K562 (cell line): ENCODE results near the gene DCST1. TPM values are rescaled to one million over a fixed set of nuclear protein-coding genes. Genes with fewer than 3 reads are reported as not detected.

Source experiments
- CREB1 ChIP-seq, 2 experiments: sonication (generic) in 1 of 2; formaldehyde crosslinking in 1 of 2; IDR thresholded peaks; 2 replicates each; pipeline versions ENCODE4 v1.6.1 to v1.8.0; 2012 to 2022; ENCODE audit warnings: inconsistent platforms in 1 of 2, mild to moderate bottlenecking in 1 of 2, missing genetic modification reagents in 1 of 2, moderate library complexity in 1 of 2
- CTBP1 ChIP-seq: fragments of 450-650 bp; IDR thresholded peaks from 2 replicates; pipeline ENCODE4 v1.6.1; 2016; ENCODE audit warnings: borderline replicate concordance
- HNRNPLL ChIP-seq: fragments of 200-400 bp; formaldehyde crosslinking; IDR thresholded peaks from 2 replicates; pipeline ENCODE4 v1.6.1; 2017; ENCODE audit warnings: low read length, low read depth, mild to moderate bottlenecking; ENCODE audit not compliant: poor library complexity, severe bottlenecking
- MYC ChIP-seq, 2 experiments: fragments of 250-450 bp in 1 of 2; sonication (Bioruptor Pico) in 1 of 2; IDR thresholded peaks; 2 replicates each; pipeline versions ENCODE4 v1.5.1 to v1.6.1; 2012 to 2021; ENCODE audit warnings: low read depth in 2 of 2, borderline replicate concordance in 1 of 2, improper control_type of control experiment in 1 of 2, low read length in 1 of 2, mild to moderate bottlenecking in 1 of 2, moderate library complexity in 1 of 2
- RAD21 ChIP-seq, 2 experiments: fragments of 250-450 bp in 1 of 2; fragments of 450-650 bp in 1 of 2; sonication (Bioruptor Pico) in 1 of 2; formaldehyde crosslinking in 1 of 2; IDR thresholded peaks in 1 of 2; conservative IDR thresholded peaks in 1 of 2; 2 replicates each; pipeline versions ENCODE4 v1.4.0 to v1.8.0; 2020 to 2022; ENCODE audit warnings: mild to moderate bottlenecking in 2 of 2, moderate library complexity in 1 of 2
- SMC3 ChIP-seq: conservative IDR thresholded peaks from 2 replicates; pipeline ENCODE4 v1.6.1; 2011; ENCODE audit warnings: low read depth, low read length, improper control_type of control experiment; ENCODE audit not compliant: insufficient read depth
- ZC3H8 ChIP-seq: fragments of 450-650 bp; IDR thresholded peaks from 2 replicates; pipeline ENCODE4 v1.6.1; 2017
- ZNF133 ChIP-seq: fragments of 250-450 bp; sonication (Bioruptor Pico); IDR thresholded peaks from 2 replicates; pipeline ENCODE4 v1.4.0; 2020; ENCODE audit warnings: mild to moderate bottlenecking
- ZNF347 ChIP-seq: fragments of 450-650 bp; formaldehyde crosslinking; IDR thresholded peaks from 2 replicates; pipeline ENCODE4 v1.4.0; 2020; ENCODE audit warnings: low read depth, mild to moderate bottlenecking, moderate library complexity
- polyA plus RNA-seq, 8 experiments: library from polyadenylated mRNA; depleted of rRNA in 4 of 8; stranded (reverse) in 5 of 8; unstranded in 3 of 8; fragments of >200 nt; fragmentation: Nextera tagmentation in 2 of 8; fragmentation: Illumina TruSeq in 1 of 8; extraction: Ambion mirVana in 2 of 8; extraction: Trizol in 1 of 8; gene quantifications; 2 replicates each; pipeline versions ENCODE4 v1.2.1 to v1.2.3, GENCODE V29; 2011 to 2014; ENCODE audit warnings: inconsistent platforms in 1 of 8, missing spikeins in 1 of 8
- total RNA-seq, 7 experiments: library from RNA; depleted of rRNA in 6 of 7; stranded (reverse); fragments of >200 nt in 6 of 7; fragmentation: Illumina TruSeq in 2 of 7; extraction: Trizol in 2 of 7; gene quantifications; 2 replicates each; pipeline versions ENCODE4 v1.2.1 to v1.2.3, GENCODE V29; 2011 to 2021; ENCODE audit warnings: low replicate concordance in 1 of 7
- TF ChIP-seq, protein P1 (sequence below): sonication (generic); formaldehyde crosslinking; IDR thresholded peaks from 2 replicates; pipeline ENCODE4 v1.9.0; 2022; ENCODE audit warnings: mild to moderate bottlenecking, missing genetic modification reagents
- TF ChIP-seq, protein P2 (sequence below): IDR thresholded peaks from 2 replicates; pipeline ENCODE4 v1.6.1; 2011; ENCODE audit warnings: borderline replicate concordance, low read depth, mild to moderate bottlenecking, moderate library complexity, low read length; ENCODE audit not compliant: insufficient read depth, poor library complexity, severe bottlenecking
- TF ChIP-seq, protein P3 (sequence below), 2 experiments: fragments of 450-650 bp; conservative IDR thresholded peaks; 2 replicates each; pipeline ENCODE4 v1.6.1; 2017; ENCODE audit warnings: mild to moderate bottlenecking in 2 of 2, moderate library complexity in 2 of 2
- TF ChIP-seq, protein P4 (sequence below), 3 experiments: fragments of 200-800 bp in 1 of 3; sonication (Bioruptor generic) in 1 of 3; sonication (generic) in 1 of 3; formaldehyde crosslinking in 1 of 3; IDR thresholded peaks; 2 replicates each; pipeline versions ENCODE4 v1.6.1 to v1.8.0; 2016 to 2022; ENCODE audit warnings: mild to moderate bottlenecking in 2 of 3, missing compliant biosample characterization in 2 of 3, missing genetic modification characterization in 2 of 3, missing genetic modification reagents in 1 of 3
- TF ChIP-seq, protein P5 (sequence below): conservative IDR thresholded peaks from 2 replicates; pipeline ENCODE4 v1.6.1; 2011; ENCODE audit warnings: low read depth, mild to moderate bottlenecking, low read length; ENCODE audit not compliant: control insufficient read depth
- TF ChIP-seq, protein P6 (sequence below): fragments of 200-800 bp; sonication (Bioruptor generic); IDR thresholded peaks from 2 replicates; pipeline ENCODE4 v1.6.1; 2017; ENCODE audit warnings: missing genetic modification characterization, missing compliant biosample characterization

The DCST1 gene
- total and polyA plus RNA-seq, 9 of the 15 experiments (the other 6 are each of a cell fraction or from before 2014, with no cell fraction given): not detected

DNA sequence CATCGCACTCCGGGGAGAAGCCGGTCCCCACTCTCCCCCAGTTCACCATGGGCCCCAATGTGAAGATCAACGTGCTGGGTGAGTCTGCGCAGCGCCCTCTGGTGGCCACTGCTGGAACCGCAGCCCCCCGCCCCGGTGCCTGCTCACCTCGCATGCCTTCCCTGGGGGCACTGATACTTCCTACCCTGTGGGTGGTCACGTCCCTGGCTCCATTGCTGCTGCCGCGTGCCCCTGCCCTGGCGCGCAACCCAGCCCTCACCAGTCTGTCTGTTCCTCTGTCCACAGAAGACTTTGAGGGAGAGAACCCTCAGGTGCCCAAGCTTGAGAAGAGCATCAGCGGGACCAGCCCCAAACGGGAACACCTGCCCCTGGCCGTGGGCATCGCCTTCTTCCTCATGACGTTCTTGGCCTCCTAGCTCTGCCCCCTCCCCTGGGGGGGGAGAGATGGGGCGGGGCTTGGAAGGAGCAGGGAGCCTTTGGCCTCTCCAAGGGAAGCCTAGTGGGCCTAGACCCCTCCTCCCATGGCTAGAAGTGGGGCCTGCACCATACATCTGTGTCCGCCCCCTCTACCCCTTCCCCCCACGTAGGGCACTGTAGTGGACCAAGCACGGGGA lies 52.6 kb downstream of the DCST1 start (continued):
- TF ChIP-seq, protein P1, sequence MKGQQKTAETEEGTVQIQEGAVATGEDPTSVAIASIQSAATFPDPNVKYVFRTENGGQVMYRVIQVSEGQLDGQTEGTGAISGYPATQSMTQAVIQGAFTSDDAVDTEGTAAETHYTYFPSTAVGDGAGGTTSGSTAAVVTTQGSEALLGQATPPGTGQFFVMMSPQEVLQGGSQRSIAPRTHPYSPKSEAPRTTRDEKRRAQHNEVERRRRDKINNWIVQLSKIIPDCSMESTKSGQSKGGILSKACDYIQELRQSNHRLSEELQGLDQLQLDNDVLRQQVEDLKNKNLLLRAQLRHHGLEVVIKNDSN (CRISPR knock-in tag): peak; percentile 28; the same call in 1 of the 2 replicates
- TF ChIP-seq, protein P2, sequence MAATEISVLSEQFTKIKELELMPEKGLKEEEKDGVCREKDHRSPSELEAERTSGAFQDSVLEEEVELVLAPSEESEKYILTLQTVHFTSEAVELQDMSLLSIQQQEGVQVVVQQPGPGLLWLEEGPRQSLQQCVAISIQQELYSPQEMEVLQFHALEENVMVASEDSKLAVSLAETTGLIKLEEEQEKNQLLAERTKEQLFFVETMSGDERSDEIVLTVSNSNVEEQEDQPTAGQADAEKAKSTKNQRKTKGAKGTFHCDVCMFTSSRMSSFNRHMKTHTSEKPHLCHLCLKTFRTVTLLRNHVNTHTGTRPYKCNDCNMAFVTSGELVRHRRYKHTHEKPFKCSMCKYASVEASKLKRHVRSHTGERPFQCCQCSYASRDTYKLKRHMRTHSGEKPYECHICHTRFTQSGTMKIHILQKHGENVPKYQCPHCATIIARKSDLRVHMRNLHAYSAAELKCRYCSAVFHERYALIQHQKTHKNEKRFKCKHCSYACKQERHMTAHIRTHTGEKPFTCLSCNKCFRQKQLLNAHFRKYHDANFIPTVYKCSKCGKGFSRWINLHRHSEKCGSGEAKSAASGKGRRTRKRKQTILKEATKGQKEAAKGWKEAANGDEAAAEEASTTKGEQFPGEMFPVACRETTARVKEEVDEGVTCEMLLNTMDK: peak; percentile 85
- TF ChIP-seq ZNF133 (CRISPR knock-in tag) (no peak), CREB1 (IDR thresholded peaks at IDR 0.05) (no peak), CREB1 (CRISPR knock-in tag; IDR thresholded peaks at IDR 0.05) (no peak), MYC (IDR thresholded peaks at IDR 0.05; ENCODE audit: low read depth, low read length) (peak; percentile 46; the same call in 1 of the 2 replicates), MYC (CRISPR knock-in tag; IDR thresholded peaks at IDR 0.05; ENCODE audit: borderline replicate concordance, low read depth) (no peak), ZNF347 (CRISPR knock-in tag) (no peak), ZC3H8 (no peak), HNRNPLL (no peak), SMC3 (peak; percentile 57), RAD21 (CRISPR knock-in tag; conservative IDR thresholded peaks at IDR 0.05 in 1 of 2, IDR thresholded peaks at IDR 0.05 in 1 of 2) (peak in 1 of 2 experiments; percentile 30; a peak in 1 of 4 replicates), CTBP1 (peak; percentile 18; the same call in 1 of the 2 replicates)
- TF ChIP-seq, protein P3, sequence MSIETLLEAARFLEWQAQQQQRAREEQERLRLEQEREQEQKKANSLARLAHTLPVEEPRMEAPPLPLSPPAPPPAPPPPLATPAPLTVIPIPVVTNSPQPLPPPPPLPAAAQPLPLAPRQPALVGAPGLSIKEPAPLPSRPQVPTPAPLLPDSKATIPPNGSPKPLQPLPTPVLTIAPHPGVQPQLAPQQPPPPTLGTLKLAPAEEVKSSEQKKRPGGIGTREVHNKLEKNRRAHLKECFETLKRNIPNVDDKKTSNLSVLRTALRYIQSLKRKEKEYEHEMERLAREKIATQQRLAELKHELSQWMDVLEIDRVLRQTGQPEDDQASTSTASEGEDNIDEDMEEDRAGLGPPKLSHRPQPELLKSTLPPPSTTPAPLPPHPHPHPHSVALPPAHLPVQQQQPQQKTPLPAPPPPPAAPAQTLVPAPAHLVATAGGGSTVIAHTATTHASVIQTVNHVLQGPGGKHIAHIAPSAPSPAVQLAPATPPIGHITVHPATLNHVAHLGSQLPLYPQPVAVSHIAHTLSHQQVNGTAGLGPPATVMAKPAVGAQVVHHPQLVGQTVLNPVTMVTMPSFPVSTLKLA (conservative IDR thresholded peaks at IDR 0.05): 0 out of 4 replicates have a peak, but pooled peaks of 1 of the 2 experiments have one; percentile 23
- TF ChIP-seq, protein P4, sequence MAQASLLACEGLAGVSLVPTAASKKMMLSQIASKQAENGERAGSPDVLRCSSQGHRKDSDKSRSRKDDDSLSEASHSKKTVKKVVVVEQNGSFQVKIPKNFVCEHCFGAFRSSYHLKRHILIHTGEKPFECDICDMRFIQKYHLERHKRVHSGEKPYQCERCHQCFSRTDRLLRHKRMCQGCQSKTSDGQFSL (CRISPR knock-in tag; IDR thresholded peaks at IDR 0.05): peak; percentile 43; the same call in 1 of the 2 replicates
- TF ChIP-seq, protein P4 (tag; IDR thresholded peaks at IDR 0.05): no peak
- TF ChIP-seq, protein P5, sequence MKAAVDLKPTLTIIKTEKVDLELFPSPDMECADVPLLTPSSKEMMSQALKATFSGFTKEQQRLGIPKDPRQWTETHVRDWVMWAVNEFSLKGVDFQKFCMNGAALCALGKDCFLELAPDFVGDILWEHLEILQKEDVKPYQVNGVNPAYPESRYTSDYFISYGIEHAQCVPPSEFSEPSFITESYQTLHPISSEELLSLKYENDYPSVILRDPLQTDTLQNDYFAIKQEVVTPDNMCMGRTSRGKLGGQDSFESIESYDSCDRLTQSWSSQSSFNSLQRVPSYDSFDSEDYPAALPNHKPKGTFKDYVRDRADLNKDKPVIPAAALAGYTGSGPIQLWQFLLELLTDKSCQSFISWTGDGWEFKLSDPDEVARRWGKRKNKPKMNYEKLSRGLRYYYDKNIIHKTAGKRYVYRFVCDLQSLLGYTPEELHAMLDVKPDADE: 0 out of 2 replicates have a peak, but pooled peaks have one; percentile 27
- TF ChIP-seq, protein P6, sequence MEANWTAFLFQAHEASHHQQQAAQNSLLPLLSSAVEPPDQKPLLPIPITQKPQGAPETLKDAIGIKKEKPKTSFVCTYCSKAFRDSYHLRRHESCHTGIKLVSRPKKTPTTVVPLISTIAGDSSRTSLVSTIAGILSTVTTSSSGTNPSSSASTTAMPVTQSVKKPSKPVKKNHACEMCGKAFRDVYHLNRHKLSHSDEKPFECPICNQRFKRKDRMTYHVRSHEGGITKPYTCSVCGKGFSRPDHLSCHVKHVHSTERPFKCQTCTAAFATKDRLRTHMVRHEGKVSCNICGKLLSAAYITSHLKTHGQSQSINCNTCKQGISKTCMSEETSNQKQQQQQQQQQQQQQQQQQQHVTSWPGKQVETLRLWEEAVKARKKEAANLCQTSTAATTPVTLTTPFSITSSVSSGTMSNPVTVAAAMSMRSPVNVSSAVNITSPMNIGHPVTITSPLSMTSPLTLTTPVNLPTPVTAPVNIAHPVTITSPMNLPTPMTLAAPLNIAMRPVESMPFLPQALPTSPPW (CRISPR knock-in tag): peak; percentile 51
